AG04449 (cell line): ENCODE results near the gene STRAP.
A peak's percentile ranks its signal among the peaks of the same experiment; 100 is the strongest.
"Not testable (repeated sequence)": the region's sequence is repeated elsewhere in the genome, so short reads cannot be mapped to it uniquely, and the experiment has no call there.

ENCODE experiments used
- CTCF ChIA-PET: fragments of 350-600 bp; formaldehyde crosslinking; extraction: SDS; loops from one replicate; lab custom pipeline; 2021; ENCODE audit warnings: antibody characterized with exemption; lab: Yijun Ruan, JAX
- POLR2A ChIA-PET: fragments of 400-600, 350-600 bp; formaldehyde crosslinking; extraction: SDS; loops from one replicate; lab custom pipeline; 2020; ENCODE audit warnings: antibody characterized with exemption, inconsistent platforms; lab: Yijun Ruan, JAX
- DNase-seq: peaks from one replicate; pipeline ENCODE4 v3.0.0-alpha.2; 2010; ENCODE audit warnings: low read depth, low spot score
- H3K4me3 ChIP-seq: 2 replicates; pipeline ENCODE4 v1.5.1; 2011; ENCODE audit warnings: low read depth, mild to moderate bottlenecking, control low read depth, low read length
- CTCF ChIP-seq: IDR thresholded peaks from one replicate; pipeline ENCODE4 v1.5.1; 2011; ENCODE audit warnings: mild to moderate bottlenecking, moderate library complexity, low read length, control low read depth, inconsistent platforms; ENCODE audit not compliant: insufficient read depth; ENCODE audit errors: missing control alignments

The STRAP gene

GRCh38 chr12:15910468-15910863 is 28.3 kb downstream of the STRAP start:
- POLR2A ChIA-PET, result interaction anchor here (0.6 to 1.6 kb wide), 5 partner anchors 10 to 330 kb away, joined by 3 to 4 read pairs (median 4); no protein-coding TSS in a partner anchor
- CTCF ChIA-PET, result interaction anchor here (1.0 to 5.9 kb wide), 4 partner anchors 11 to 71 kb away, joined by 3 to 59 read pairs (median 4); no protein-coding TSS in a partner anchor
- DNase-seq, result no peak
- H3K4me3 ChIP-seq, result no peak overlapping the region
- no peak for TF ChIP-seq CTCF

- TF ChIP-seq CTCF, result no peak
- CTCF ChIA-PET, result interaction anchor here (1.0 to 5.9 kb wide), 4 partner anchors 12 to 71 kb away, joined by 3 to 59 read pairs (median 4); no protein-coding TSS in a partner anchor
- no peak for DNase-seq
- H3K4me3 ChIP-seq, result peak within 1 kb of the TSS; percentile 74
- POLR2A ChIA-PET, result interaction anchor here (0.6 to 1.6 kb wide), 6 partner anchors 8 to 330 kb away, joined by 3 to 4 read pairs (median 4); no protein-coding TSS in a partner anchor
Observed at GRCh38 chr12:15910864-15911721, 28.9 kb downstream of the STRAP start, which contains the start of gene DERA. Gene DERA (plus strand): TSS chr12:15911332. CDS start chr12:15911384, 52 bp downstream.

GRCh38 chr12:15911931-15912330 is 29.7 kb downstream of the STRAP start:
- H3K4me3 ChIP-seq, result peak overlapping the region; percentile 74
- ChIA-PET POLR2A (interaction anchor here (1.3 to 1.6 kb wide), 3 partner anchors 7 to 67 kb away, joined by 3 to 4 read pairs (median 4); no protein-coding TSS in a partner anchor), CTCF (interaction anchor here (1.3 to 5.9 kb wide), 2 partner anchors 13 to 15 kb away, joined by 3 to 59 read pairs; no protein-coding TSS in a partner anchor)
- not testable (repeated sequence) for DNase-seq

- DNase-seq, H3K4me3 ChIP-seq, POLR2A ChIA-PET: not testable (repeated sequence)
- CTCF ChIA-PET, result interaction anchor here (1.1 to 1.3 kb wide), 2 partner anchors 15 to 16 kb away, joined by 3 read pairs; no protein-coding TSS in a partner anchor
Observed at GRCh38 chr12:15914131-15914530, 31.9 kb downstream of the STRAP start.

GRCh38 chr12:15918066-15918465 is 35.9 kb downstream of the STRAP start:
- POLR2A ChIA-PET, result no interaction called here
- no peak for DNase-seq
- CTCF ChIA-PET, result no interaction called here
- TF ChIP-seq CTCF, result no peak
- no peak overlapping the region for H3K4me3 ChIP-seq

- ChIA-PET CTCF (no interaction called here), POLR2A (interaction anchor here (0.7 kb wide), 1 partner anchor 8 kb away, joined by 3 read pairs; the partner anchor contains the start of gene DERA)
- TF ChIP-seq CTCF, result no peak
- no peak for DNase-seq
- H3K4me3 ChIP-seq, result no peak overlapping the region
Observed at GRCh38 chr12:15919418-15919817, 37.2 kb downstream of the STRAP start.

- DNase-seq, result no peak
- POLR2A ChIA-PET, result no interaction called here
- H3K4me3 ChIP-seq, result no peak overlapping the region
- CTCF ChIA-PET, result no interaction called here
- no peak for TF ChIP-seq CTCF
Observed at GRCh38 chr12:15924956-15925355, 42.8 kb downstream of the STRAP start.
